ENCODE results near the gene GALK2.

Gene GALK2

DNA sequence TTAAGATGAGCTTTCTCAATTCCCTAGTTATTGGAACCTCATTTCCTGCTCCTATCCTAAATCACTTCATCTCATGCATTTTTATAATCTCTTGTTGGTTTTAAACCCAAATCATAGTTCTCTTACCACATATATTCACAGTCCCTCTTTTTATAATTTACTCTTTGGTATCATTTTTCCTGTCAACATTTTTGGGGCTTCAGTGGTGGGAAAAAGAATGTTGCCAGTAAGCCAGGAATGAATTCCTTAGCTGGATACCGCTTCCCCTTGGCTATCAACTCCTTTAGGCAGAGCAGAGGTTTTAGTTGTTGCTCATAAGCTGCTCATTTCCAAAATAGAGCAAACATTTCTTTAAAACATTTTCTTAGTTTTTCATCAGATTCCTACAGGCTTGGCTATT, 112.3 kb downstream of the GALK2 start:
- DNase-seq (ENCODE audit: low spot score): no peak

DNA sequence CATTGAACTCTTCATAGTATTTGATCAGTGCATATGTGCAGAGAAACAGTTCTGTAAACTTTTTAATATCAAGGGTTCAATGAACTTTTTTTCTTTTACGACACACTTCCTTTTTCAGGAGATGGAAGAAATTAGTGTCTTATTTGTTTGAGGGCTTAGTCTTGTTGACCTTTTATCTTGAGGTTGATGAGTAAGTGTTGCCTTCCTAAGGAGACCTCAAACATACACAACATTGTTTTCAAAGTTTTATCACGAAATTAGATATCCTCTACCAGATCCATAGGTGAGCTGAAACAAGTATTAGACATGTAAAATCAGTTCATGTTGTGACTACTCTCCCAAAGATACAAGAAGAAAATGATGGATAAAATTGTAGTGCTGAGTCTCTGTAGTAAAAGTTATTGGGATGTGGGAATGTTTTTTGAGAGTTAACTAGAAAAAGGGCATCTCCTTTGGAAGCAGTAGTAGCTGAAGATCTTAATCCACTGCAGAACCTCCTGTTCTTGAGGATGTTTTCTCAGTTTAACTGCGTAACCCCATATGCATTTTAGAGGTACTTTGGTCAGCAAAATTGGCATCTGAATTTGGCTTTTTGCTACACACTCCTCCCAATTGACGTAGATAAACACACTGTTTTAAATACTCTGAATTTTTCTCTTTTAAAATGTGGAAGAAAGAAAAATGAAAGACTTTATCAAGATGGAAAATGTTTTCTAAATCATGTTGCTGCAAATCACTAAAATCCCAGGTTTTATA, 116.8 kb downstream of the GALK2 start:
- DNase-seq (ENCODE audit: low spot score): no peak

DNA sequence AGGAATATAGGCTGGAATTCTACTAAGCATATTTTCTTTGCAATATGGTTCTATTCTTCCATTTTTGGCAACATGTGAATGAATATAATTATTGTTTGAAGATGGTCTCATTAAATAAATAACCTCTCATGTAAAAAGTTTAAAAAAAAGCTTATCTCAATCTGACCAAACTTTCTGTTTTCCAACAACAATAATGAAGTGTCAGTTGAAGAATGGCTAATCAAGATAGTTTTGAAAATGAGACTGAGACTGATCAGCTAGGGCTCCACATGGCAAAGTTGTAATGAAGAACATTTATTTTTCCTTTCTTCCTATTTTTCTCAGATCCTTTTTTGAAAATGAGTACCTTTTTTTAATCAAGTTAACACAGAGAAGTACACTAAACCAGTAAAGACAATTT, 117.4 kb downstream of the GALK2 start:
- DNase-seq (ENCODE audit: low spot score): no peak

DNA sequence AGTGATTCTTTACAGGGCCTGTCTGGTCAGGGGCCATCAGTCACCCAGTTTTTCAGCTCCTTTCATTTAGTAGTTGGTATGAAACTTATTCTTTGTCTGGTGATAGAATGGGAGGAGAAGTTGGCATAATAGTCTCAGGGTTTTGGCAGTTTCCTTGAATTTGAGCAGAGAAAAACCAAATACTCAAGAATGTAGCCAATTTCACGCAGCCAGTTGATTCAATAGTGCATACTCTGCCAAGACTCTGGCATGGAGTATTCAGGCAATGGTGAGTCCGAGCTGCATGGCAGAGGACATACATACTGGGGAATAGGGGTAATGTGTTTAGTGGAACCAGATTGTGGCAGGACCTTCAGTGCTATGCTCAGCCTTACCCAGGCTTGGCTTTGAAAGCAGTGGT, 118.3 kb downstream of the GALK2 start:
- DNase-seq (ENCODE audit: low spot score): no peak

DNA sequence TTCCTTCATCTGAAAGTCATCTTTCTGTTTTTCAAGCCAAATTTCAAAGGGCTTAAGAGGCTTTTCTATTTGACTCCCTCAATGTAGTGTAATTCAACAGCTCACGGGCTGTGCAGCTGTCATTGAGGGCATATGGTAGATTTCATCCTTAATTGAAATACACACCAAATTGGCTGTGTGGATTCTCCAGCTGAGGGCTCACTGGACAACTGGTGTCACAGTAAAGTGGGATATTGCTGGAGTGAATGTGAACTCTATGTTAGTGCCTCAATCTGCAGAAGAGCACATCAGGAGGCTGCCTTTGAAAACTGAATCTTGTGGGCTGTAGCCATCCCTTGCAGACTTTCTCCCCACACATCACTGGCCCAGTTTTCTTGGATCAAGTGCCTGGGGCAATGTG, 120.1 kb downstream of the GALK2 start:
- no peak for DNase-seq (ENCODE audit: low spot score)

DNA sequence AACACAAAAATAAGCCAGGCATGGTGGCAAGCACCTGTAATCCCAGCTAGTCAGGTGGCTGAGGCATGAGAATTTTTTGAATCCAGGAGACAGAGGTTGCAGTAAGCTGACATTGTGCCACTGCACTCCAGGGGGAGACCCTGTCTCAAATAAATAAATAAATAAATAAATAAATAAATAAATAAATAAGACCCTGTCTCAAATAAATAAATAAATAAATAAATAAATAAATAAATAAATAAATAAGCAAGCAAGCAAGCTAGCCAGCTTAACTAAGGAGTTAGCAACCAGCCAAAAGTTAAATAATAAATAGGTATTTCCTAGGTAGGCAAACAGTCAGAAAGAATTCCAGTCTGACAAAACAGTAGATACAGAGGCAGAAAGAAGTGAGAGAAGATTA, 123.9 kb downstream of the GALK2 start:
- no peak for DNase-seq (ENCODE audit: low spot score)

DNA sequence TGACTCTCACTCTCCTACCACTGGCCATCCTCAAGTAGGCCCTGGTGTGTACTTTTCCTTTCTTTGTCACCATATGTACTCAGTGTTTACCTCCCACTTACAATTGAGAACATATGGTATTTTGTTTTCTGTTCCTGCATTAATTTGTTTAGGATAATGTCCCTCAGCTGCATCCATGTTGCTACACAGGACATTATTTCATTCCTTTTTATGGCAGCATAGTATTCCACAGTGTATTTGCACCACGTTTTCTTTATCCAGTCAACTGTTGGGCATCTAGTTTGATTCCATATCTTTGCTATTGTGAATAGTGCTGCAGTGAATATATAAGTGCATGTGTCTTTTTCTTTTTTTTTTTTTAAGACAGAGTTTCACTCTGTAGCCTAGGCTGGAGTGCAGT, 126.2 kb downstream of the GALK2 start:
- no peak for DNase-seq (ENCODE audit: low spot score)

DNA sequence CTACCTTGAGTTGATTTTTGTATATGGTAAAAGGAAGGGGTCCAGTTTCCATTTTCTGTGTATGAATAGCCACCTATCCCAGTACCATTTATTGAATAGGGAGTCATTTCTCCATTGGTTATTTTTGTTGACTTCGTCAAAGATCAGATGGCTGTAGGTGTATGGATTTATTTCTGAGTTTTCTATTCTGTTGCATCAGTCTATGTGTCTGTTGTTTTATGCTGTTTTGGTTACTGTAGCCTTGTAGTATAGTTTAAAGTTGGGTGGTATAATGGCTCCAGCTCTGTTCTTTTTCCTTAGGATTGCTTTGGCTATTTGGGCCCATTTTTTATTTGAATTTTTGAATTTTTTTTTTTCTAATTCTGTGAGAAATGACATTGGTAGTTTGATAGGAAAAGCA, 127.5 kb downstream of the GALK2 start:
- no peak for DNase-seq (ENCODE audit: low spot score)

DNA sequence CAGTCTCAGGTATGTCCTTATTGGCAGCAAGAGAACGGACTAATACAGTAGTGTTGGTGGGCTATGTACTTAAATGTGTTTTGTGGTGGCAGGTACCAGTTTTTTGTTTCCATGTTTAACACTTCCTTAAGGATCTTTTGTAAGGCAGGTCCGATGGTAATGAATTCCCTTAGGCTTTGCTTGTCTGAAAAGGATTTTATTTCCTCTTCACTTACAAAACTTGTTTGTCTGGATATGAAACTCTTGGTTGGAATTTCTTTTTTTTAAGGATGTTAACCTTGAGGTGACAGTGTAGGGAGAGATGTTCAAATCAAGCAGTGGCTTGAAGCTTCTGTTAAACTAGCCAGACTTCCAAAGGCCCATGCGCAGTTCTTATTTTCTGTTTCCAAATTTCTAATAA, 130.8 kb downstream of the GALK2 start:
- no peak for DNase-seq (ENCODE audit: low spot score)

DNA sequence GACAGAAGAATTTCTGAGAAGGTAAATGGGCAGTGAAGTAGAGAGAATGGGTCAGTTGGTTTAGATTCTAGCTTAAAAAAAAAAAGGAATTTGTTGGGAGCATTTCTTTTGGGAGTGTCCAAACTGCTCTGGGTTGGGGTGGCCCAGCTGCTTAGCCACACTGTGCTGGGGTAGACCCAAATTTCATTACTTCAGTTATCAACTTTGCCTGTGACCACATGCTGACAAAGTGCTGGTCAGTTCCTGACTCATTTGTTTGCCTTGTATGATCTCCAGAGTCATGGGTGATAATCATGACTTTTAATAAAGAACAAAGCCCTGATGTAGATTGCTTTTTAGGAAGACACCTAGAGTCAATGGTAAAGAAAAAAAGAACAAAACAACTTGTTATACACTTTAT, 131.5 kb downstream of the GALK2 start:
- DNase-seq (ENCODE audit: low spot score): no peak

DNA sequence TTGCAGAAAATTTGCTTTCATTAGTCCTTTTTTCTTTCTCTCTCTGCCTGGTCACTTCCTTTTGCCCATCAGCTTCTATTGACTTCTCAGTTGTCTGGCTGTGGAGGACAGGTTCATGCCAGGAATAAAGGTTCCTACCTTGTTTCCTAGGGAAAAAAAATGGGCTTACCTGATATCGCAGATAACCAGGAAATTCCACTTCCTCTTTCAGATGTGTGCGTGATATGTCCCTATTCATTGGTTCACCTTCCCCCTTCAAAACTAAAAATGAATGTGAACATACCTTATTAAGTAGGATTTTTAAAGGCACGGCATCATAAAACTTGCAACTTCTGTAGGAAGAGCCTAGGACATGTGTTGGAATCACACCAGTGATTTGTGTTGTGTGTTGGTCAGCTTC, 133.0 kb downstream of the GALK2 start:
- no peak for DNase-seq (ENCODE audit: low spot score)

DNA sequence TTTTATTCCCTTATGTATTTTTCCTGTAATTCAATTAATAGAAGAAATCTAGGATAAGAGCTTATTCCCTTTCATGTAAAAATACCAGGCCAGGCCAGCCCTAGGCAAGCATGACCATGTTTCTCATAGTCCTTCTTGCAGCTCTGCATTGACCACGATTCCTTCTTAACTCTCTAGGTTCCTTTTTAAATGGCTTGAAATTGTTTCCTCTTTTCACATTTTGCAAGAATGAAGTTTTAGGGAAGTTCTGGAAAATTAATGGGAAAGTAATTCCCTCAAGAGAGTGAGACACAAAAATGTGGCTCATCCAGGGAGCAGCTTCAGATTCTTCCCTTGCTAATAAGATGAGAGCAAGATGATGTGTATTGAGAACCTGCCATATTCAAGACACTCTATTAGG, 136.5 kb downstream of the GALK2 start:
- DNase-seq (ENCODE audit: low spot score): no peak

DNA sequence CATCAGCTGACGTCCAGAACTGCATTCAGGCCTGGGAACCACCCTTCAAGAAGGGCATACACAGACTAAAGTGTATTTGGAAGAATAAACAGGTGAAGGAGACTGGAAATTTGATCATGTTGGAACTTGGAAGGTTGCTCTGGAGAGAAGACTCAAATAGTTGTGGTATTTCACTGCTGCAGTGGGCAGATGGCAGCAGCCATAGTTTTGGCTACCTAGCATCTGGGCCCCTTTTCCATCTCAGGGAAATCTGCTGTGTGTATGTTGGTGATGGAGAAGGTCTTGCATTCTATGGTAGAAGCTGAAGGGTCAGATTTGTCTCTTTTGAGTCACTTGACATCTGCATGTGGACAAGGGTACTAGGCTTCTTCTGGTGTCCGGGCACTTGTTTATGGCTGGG, 138.6 kb downstream of the GALK2 start:
- no peak for DNase-seq (ENCODE audit: low spot score)

DNA sequence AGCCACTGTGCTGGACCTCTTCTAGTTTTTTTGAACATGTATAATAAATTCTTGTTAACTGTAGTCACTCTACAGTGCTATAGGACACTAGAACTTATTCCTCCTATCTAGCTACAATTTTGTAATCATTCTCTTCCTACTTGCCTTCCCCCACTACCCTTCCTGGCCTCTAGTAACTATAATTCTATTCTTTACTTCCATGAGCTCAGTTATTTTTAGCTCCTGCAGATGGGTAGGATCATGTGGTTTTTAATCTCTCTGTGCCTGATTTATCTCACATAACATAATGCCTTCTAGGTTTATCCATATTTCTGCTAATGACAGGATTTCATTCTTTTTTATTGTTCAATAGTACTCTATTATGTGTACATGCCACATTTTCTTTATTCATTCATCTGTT, 139.8 kb downstream of the GALK2 start:
- DNase-seq (ENCODE audit: low spot score): no peak

DNA sequence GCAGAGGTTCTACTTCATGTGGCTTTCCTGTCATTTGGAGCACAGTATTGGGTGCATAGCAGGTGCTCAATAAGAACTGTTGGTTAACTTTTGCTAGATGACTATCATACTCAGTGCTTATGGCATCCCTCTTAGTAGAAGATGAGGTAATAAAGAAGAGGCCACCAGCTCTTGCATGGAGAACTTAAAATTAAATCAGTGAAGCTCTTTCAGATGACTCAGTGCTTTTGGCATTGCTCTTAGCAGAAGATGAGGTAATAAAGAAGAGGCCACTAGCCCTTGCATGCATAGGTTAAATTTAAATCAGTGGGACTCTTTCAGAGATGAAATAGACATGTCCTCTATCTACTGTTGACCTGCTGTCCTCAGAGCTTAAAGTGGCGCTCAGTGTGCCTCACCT, 143.6 kb downstream of the GALK2 start:
- DNase-seq (ENCODE audit: low spot score): no peak

DNA sequence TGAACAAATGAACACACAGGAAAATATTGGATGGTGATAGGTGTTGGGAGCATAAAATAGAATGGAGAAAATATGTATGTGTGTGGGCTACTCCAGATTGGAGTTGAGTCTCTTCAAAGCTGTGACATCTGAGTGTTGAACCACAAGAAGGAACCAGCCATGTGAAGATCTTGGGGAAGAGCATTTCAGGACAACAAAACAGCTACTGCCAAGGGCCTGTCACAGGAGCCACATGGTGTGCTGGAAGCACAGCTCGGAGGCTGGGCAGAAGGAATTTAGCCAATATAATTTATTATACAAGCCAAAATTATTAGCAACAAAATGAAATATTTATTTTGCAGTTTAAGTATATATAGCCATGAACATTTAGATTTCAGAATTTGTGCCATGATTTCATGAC, 144.7 kb downstream of the GALK2 start:
- DNase-seq (ENCODE audit: low spot score): no peak

DNA sequence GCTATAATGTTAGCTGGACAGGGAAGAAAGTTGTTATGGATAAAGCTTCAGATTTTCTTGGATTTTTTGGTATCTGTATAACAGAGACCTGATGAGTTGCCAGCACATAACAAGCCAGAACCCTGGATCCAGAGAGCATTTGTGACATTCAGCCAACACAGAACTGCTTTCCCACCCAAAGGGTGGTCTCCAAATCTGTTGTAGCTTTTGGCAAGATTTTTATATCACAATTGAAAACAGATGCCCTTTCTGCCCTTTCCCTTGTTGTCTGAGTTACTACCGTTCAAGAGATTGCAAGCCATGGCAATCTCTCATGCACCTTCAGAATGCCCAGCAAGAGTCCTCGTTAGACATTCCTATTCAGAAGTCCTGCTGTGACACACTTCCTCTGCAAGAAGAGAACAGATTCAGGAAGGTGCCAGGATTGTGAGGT, 145.4 kb downstream of the GALK2 start:
- no peak for DNase-seq (ENCODE audit: low spot score)

DNA sequence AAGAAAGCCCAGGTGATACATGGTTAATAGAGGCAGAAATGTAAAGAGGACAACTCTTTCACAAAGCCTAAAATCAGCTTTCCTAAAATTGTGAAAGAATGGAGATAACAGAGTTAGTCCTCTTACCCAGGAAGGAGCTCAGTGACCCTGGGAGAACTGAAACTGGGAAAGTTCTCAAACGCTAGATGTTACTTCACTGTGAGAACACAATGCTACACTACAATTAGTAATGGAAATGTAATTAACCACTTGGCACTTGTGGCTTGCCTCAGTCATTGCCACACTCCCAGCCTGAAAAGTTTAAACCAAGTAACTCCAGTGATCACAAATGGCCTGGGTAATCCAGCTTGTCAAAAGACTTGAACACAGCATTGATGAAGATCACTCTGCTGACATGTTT, 150.3 kb downstream of the GALK2 start:
- no peak for DNase-seq (ENCODE audit: low spot score)

DNA sequence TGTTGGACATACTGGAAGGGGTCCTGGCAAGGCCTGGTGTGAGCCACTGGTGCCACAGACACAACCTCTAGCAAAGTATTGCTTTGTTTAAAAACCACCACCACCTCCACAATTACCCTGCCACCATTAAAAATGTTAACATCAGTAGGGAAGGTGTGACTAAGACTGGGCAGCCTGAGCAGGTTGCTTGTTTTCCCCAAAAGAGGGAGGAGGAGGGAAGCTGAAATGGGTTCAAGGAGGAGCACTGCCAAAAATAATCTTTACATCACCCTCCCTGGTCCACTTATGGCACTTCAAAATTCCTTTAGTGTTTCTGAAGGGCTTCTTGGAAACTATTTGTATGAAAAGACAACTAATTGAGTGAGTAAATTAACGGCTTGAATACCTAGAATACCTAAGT, 153.2 kb downstream of the GALK2 start:
- DNase-seq (ENCODE audit: low spot score): no peak

DNA sequence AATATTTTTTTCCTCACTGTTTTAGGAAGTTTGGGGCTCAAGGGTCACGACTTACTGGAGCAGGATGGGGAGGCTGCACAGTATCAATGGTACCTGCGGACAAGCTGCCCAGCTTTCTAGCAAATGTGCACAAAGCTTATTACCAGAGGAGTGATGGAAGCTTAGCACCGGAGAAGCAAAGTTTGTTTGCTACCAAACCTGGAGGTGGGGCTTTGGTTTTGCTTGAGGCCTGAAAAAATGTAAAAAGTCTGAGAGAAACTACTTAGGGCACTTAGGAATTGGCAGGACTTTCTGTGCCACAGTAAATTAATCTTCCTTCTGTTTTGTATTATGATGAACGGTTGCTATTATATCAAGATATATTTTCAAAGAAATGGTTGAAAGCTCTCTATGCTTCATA, 157.9 kb downstream of the GALK2 start:
- DNase-seq (ENCODE audit: low spot score): no peak

DNA sequence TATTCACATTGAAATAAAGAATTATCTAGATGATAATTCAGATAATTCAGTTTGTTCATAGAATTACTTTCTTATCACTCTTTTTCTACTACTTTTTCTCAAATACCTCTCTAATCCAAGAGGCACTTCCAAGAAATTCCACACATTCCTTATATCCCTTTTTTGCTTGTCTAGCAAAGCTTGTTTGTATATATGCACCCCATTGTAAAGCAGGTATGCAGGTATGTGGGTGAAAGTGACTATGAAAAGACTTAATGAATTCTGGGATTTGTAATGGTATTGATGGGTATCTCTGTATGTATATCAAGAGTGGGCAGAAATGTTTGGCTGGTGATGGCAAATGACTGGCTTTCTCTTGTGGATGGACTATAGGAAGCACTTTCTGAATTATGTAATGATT, 158.9 kb downstream of the GALK2 start:
- DNase-seq (ENCODE audit: low spot score): no peak

DNA sequence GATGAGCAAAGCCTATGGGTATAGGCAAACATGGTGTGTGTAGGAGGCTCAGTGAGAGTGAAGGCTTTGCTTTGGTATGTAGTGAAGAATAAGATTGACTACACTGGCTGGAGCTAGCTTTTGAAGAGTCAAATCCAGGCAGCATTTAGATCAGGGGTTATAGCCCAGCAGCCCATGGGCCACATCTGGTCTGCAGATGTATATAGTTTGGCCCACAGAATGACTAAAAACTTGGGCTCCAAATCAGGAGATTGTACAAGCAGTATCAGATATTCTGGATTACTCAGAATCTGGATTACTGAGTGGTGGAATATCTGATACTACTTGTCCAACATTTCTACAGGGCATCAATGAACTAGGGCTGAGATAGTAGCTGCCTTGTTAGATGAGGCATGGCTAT, 160.1 kb downstream of the GALK2 start:
- no peak for DNase-seq (ENCODE audit: low spot score)

DNA sequence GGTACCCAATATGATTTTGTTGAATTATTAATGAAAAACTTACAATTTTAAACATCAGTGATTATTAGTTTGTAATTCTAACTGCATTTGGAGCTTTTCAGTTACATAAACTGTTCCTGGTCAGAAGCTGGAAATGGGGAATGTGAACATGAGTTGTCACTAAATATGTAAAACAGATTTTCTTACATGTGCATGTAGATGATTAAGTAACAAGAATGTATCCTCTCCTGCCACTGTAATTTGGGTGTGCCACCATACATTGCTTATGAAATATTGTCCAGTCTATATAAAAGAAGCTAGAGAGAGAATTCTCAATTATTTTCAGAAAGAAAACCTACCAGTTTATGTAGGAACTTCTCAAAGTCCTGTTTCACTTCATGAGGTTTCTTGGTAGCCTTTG, 161.4 kb downstream of the GALK2 start:
- DNase-seq (ENCODE audit: low spot score): no peak

DNA sequence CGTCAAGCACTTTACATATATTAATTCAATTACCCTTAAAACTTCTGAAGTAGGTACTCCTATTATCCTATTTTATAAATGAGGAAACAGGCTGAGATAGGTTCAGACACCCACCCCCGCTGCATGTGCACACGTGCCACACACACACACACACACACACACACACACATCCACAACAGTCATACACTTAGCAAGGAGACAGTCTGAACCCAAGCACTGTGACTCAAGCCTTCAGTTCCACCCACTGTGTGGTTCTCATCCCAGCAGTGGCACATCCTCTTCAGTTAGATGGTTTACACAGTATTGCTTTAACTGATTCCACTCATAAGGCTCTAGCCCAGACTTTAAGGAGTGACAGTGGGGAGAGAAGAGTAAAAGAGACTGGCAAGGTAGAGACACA, 161.9 kb downstream of the GALK2 start:
- DNase-seq (ENCODE audit: low spot score): no peak

DNA sequence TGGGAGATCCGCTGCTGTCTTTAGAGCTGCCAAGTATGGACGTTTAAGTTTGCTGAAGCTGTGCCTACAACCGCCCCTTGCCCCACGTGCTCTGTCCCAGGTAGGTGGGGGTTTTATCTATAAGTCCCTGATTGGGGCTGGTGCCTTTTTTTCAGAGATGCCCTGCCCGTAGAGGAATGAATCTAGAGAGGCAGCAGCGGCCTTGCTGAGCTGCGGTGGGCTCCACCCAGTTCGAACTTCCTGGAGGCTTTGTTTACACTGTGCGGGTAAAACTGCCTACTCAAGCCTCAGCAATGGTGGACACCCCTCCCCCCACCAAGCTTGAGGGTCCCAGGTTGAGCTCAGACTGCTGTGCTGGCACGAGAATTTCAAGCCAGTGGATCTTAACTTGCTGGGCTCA, 169.6 kb downstream of the GALK2 start:
- no peak for DNase-seq (ENCODE audit: low spot score)

All from HuH-7.5 (cell line).